ENCODE results near the gene HSD17B10. TPM values are rescaled to one million over a fixed set of nuclear protein-coding genes. Genes with fewer than 3 reads are reported as not detected.
A peak's percentile ranks its signal among the peaks of the same experiment; 100 is the strongest.

Gene HSD17B10
- total RNA-seq, 1 experiment from 2014 or later = 127 TPM

- intact Hi-C loops (cut with micrococcal nuclease; ENCODE audit: unreplicated experiment) = no loop called here
- Mint-ChIP-seq H3K4me3 (ENCODE audit: low read depth, unreplicated experiment) (no peak overlapping the region), H3K9me3 (ENCODE audit: low read depth, unreplicated experiment) (no peaks in the 10 kb centered on the region), H3K27me3 (ENCODE audit: unreplicated experiment) (peaks cover 31% of the 10 kb centered on the region), H3K27ac (ENCODE audit: unreplicated experiment) (no peak overlapping the region), H3K36me3 (ENCODE audit: insufficient read depth, unreplicated experiment) (no peaks in the 10 kb centered on the region), H3K4me1 (ENCODE audit: low read depth, unreplicated experiment) (peaks cover 11% of the 10 kb centered on the region)
- TF ChIP-seq, protein P1, sequence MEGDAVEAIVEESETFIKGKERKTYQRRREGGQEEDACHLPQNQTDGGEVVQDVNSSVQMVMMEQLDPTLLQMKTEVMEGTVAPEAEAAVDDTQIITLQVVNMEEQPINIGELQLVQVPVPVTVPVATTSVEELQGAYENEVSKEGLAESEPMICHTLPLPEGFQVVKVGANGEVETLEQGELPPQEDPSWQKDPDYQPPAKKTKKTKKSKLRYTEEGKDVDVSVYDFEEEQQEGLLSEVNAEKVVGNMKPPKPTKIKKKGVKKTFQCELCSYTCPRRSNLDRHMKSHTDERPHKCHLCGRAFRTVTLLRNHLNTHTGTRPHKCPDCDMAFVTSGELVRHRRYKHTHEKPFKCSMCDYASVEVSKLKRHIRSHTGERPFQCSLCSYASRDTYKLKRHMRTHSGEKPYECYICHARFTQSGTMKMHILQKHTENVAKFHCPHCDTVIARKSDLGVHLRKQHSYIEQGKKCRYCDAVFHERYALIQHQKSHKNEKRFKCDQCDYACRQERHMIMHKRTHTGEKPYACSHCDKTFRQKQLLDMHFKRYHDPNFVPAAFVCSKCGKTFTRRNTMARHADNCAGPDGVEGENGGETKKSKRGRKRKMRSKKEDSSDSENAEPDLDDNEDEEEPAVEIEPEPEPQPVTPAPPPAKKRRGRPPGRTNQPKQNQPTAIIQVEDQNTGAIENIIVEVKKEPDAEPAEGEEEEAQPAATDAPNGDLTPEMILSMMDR (IDR thresholded peaks at IDR 0.05; ENCODE audit: unreplicated experiment) = no peak
- BruUV-seq (replicated peaks) = no TSS peak
- CTCF ChIA-PET = interaction anchor here (1.7 to 2.5 kb wide), 3 partner anchors 23 to 167 kb away, joined by 13 to 25 read pairs (median 17); no protein-coding TSS in a partner anchor
- peak; percentile 31 for DNase-seq
These were observed 46.9 kb upstream of the HSD17B10 start for GRCh38 chrX:53481093-53481492.

- TF ChIP-seq, protein P1 (IDR thresholded peaks at IDR 0.05; ENCODE audit: unreplicated experiment) = no peak
- no TSS peak for BruUV-seq (replicated peaks)
- no peaks in the 10 kb centered on the region for H3K9me3 Mint-ChIP-seq (ENCODE audit: low read depth, unreplicated experiment)
- H3K27me3 Mint-ChIP-seq (ENCODE audit: unreplicated experiment) = peaks cover 21% of the 10 kb centered on the region
- CTCF ChIA-PET = no interaction called here
- H3K4me1 Mint-ChIP-seq (ENCODE audit: low read depth, unreplicated experiment) = peaks cover 11% of the 10 kb centered on the region
- no peak overlapping the region for H3K27ac Mint-ChIP-seq (ENCODE audit: unreplicated experiment)
- intact Hi-C loops (cut with micrococcal nuclease; ENCODE audit: unreplicated experiment) = no loop called here
- DNase-seq = no peak
- no peaks in the 10 kb centered on the region for H3K36me3 Mint-ChIP-seq (ENCODE audit: insufficient read depth, unreplicated experiment)
- H3K4me3 Mint-ChIP-seq (ENCODE audit: low read depth, unreplicated experiment) = no peak overlapping the region
These were observed 45.1 kb upstream of the HSD17B10 start for GRCh38 chrX:53479301-53479700.

- Mint-ChIP-seq H3K4me3 (ENCODE audit: low read depth, unreplicated experiment) (no peak overlapping the region), H3K27ac (ENCODE audit: unreplicated experiment) (no peak overlapping the region), H3K4me1 (ENCODE audit: low read depth, unreplicated experiment) (peaks cover 6% of the 10 kb centered on the region), H3K36me3 (ENCODE audit: insufficient read depth, unreplicated experiment) (no peaks in the 10 kb centered on the region), H3K27me3 (ENCODE audit: unreplicated experiment) (peaks cover 40% of the 10 kb centered on the region), H3K9me3 (ENCODE audit: low read depth, unreplicated experiment) (no peaks in the 10 kb centered on the region)
- TF ChIP-seq, protein P1 (IDR thresholded peaks at IDR 0.05; ENCODE audit: unreplicated experiment) = no peak
- intact Hi-C loops (cut with micrococcal nuclease; ENCODE audit: unreplicated experiment) = no loop called here
- CTCF ChIA-PET = no interaction called here
- no peak for DNase-seq
- no TSS peak for BruUV-seq (replicated peaks)
These were observed 42.2 kb upstream of the HSD17B10 start for GRCh38 chrX:53476371-53476770.

- BruUV-seq (replicated peaks) = no TSS peak
- CTCF ChIA-PET = no interaction called here
- DNase-seq = no peak
- no peaks in the 10 kb centered on the region for H3K4me1 Mint-ChIP-seq (ENCODE audit: low read depth, unreplicated experiment)
- TF ChIP-seq, protein P1 (IDR thresholded peaks at IDR 0.05; ENCODE audit: unreplicated experiment) = no peak
- no peaks in the 10 kb centered on the region for H3K36me3 Mint-ChIP-seq (ENCODE audit: insufficient read depth, unreplicated experiment)
- no peak overlapping the region for H3K27ac Mint-ChIP-seq (ENCODE audit: unreplicated experiment)
- H3K9me3 Mint-ChIP-seq (ENCODE audit: low read depth, unreplicated experiment) = no peaks in the 10 kb centered on the region
- intact Hi-C loops (cut with micrococcal nuclease; ENCODE audit: unreplicated experiment) = no loop called here
- peaks cover 41% of the 10 kb centered on the region for H3K27me3 Mint-ChIP-seq (ENCODE audit: unreplicated experiment)
- no peak overlapping the region for H3K4me3 Mint-ChIP-seq (ENCODE audit: low read depth, unreplicated experiment)
These were observed 40.5 kb upstream of the HSD17B10 start for GRCh38 chrX:53474707-53475106.
